HepG2 (cell line): ENCODE measurements around the gene VPS52. TPM values are rescaled to one million over a fixed set of nuclear protein-coding genes. Genes with fewer than 3 reads are reported as not detected.

ENCODE experiments used
- ASH2L ChIP-seq: fragments of 300-600, 200-600 bp; sonication (generic); IDR thresholded peaks from 2 replicates; pipeline ENCODE4 v1.7.0; 2017; ENCODE audit warnings: low read depth, mild to moderate bottlenecking, moderate library complexity, mixed read lengths, low read length; ENCODE audit not compliant: insufficient read length
- BCL6 ChIP-seq: IDR thresholded peaks from 2 replicates; pipeline ENCODE4 v1.6.1; 2016; ENCODE audit warnings: missing genetic modification reagents, missing compliant biosample characterization
- HMGXB3 ChIP-seq: sonication (generic); formaldehyde crosslinking; IDR thresholded peaks from 2 replicates; pipeline ENCODE4 v1.4.0; 2020; ENCODE audit warnings: missing genetic modification reagents, borderline replicate concordance
- KAT8 ChIP-seq: IDR thresholded peaks from 2 replicates; pipeline ENCODE4 v1.6.1; 2016; ENCODE audit warnings: missing genetic modification reagents, missing compliant biosample characterization
- MAF1 ChIP-seq: sonication (generic); formaldehyde crosslinking; IDR thresholded peaks from 2 replicates; pipeline ENCODE4 v1.5.0; 2020; ENCODE audit warnings: missing genetic modification reagents, borderline replicate concordance
- MED8 ChIP-seq: sonication (generic); formaldehyde crosslinking; IDR thresholded peaks from 2 replicates; pipeline ENCODE4 v1.8.1; 2023; ENCODE audit warnings: mild to moderate bottlenecking, missing genetic modification reagents; ENCODE audit not compliant: insufficient replicate concordance
- ONECUT2 ChIP-seq: sonication (generic); formaldehyde crosslinking; IDR thresholded peaks from 2 replicates; pipeline ENCODE4 v1.4.0; 2020; ENCODE audit warnings: missing genetic modification reagents
- POLR2A ChIP-seq, 2 experiments: IDR thresholded peaks; 2 replicates each; pipeline ENCODE4 v1.6.1; 2011; ENCODE audit warnings: low read depth in 2 of 2, low read length in 2 of 2, mild to moderate bottlenecking in 1 of 2, moderate library complexity in 1 of 2; ENCODE audit not compliant: insufficient read depth in 1 of 2
- POLR2AphosphoS2 ChIP-seq: IDR thresholded peaks from 2 replicates; pipeline ENCODE4 v1.6.1; 2011; ENCODE audit warnings: low read depth, low read length, improper control_type of control experiment
- YEATS2 ChIP-seq: sonication (generic); formaldehyde crosslinking; IDR thresholded peaks from 2 replicates; pipeline ENCODE4 v1.4.0; 2020; ENCODE audit warnings: missing genetic modification reagents, borderline replicate concordance
- ZMYM3 ChIP-seq: sonication (generic); formaldehyde crosslinking; IDR thresholded peaks from 2 replicates; pipeline ENCODE4 v1.5.1; 2020; ENCODE audit warnings: mild to moderate bottlenecking, missing genetic modification reagents
- ZNF281 ChIP-seq: sonication (generic); formaldehyde crosslinking; IDR thresholded peaks from 2 replicates; pipeline ENCODE4 v1.4.0; 2020; ENCODE audit warnings: missing genetic modification reagents, borderline replicate concordance
- ZNF329 ChIP-seq: sonication (generic); formaldehyde crosslinking; IDR thresholded peaks from 2 replicates; pipeline ENCODE4 v1.9.0; 2021; ENCODE audit warnings: low read depth, mild to moderate bottlenecking, missing genetic modification reagents
- ZNF333 ChIP-seq: sonication (generic); formaldehyde crosslinking; IDR thresholded peaks from 2 replicates; pipeline ENCODE4 v1.4.0; 2020; ENCODE audit warnings: mild to moderate bottlenecking, missing genetic modification reagents, borderline replicate concordance
- ZNF343 ChIP-seq: sonication (generic); formaldehyde crosslinking; IDR thresholded peaks from 2 replicates; pipeline ENCODE4 v1.4.0; 2020; ENCODE audit warnings: mild to moderate bottlenecking, missing genetic modification reagents
- ZNF562 ChIP-seq: sonication (generic); formaldehyde crosslinking; IDR thresholded peaks from 2 replicates; pipeline ENCODE4 v1.8.0; 2022; ENCODE audit warnings: missing genetic modification reagents, borderline replicate concordance
- ZNF687 ChIP-seq: sonication (generic); formaldehyde crosslinking; IDR thresholded peaks from 2 replicates; pipeline ENCODE4 v1.5.1; 2020; ENCODE audit warnings: mild to moderate bottlenecking, missing genetic modification reagents, moderate library complexity
- ZNF784 ChIP-seq: sonication (generic); formaldehyde crosslinking; IDR thresholded peaks from 2 replicates; pipeline ENCODE4 v1.5.1; 2020; ENCODE audit warnings: missing genetic modification reagents, mild to moderate bottlenecking, borderline replicate concordance
- polyA plus RNA-seq, 8 experiments: library from polyadenylated mRNA; depleted of rRNA in 3 of 8; stranded (reverse) in 7 of 8; unstranded in 1 of 8; fragments of >200 nt; fragmentation: Illumina TruSeq in 4 of 8; extraction: Trizol in 4 of 8; gene quantifications; 2 replicates each; pipeline versions ENCODE4 v1.2.1 to v1.2.3, GENCODE V29; 2011 to 2016; ENCODE audit warnings: low read depth in 4 of 8, missing spikeins in 1 of 8, mixed read lengths in 1 of 8; ENCODE audit not compliant: insufficient read depth in 1 of 8
- total RNA-seq, 5 experiments: library from RNA; depleted of rRNA; stranded (reverse); fragments of >200 nt; fragmentation: Illumina TruSeq; extraction: Trizol; gene quantifications; 2 replicates each; pipeline ENCODE4 v1.2.3, GENCODE V29; 2016; ENCODE audit warnings: low read depth in 1 of 5

The VPS52 gene
- total and polyA plus RNA-seq, 2 of the 13 experiments (the other 11 are each of a cell fraction or from before 2014, with no cell fraction given), result 48.9 to 85.5 TPM

- TF ChIP-seq ZNF687 (CRISPR knock-in tag), result peak; percentile 57
- TF ChIP-seq KAT8 (CRISPR knock-in tag), result no peak
- TF ChIP-seq YEATS2 (CRISPR knock-in tag), result no peak
- peak; percentile 57; the same call in 1 of the 2 replicates for TF ChIP-seq ZNF281 (CRISPR knock-in tag)
- no peak for TF ChIP-seq POLR2A (IDR thresholded peaks at IDR 0.05; ENCODE audit: insufficient read depth in 1 of 2, low read depth in 2 of 2, low read length in 2 of 2)
- no peak for TF ChIP-seq ZMYM3 (CRISPR knock-in tag)
- no peak for TF ChIP-seq ZNF329
- peak; percentile 26 for TF ChIP-seq ASH2L
- TF ChIP-seq ZNF333 (CRISPR knock-in tag), result no peak
- TF ChIP-seq ZNF784 (CRISPR knock-in tag), result no peak
- no peak for TF ChIP-seq HMGXB3 (CRISPR knock-in tag)
- TF ChIP-seq ZNF343, result 0 out of 2 replicates have a peak, but pooled peaks have one; percentile 28
- TF ChIP-seq ONECUT2 (CRISPR knock-in tag), result no peak
- TF ChIP-seq BCL6 (CRISPR knock-in tag), result no peak
- no peak for TF ChIP-seq MED8 (CRISPR knock-in tag)
- TF ChIP-seq MAF1 (CRISPR knock-in tag), result no peak
- TF ChIP-seq ZNF562, result no peak
- no peak for TF ChIP-seq POLR2AphosphoS2
Observed at GRCh38 chr6:33297406-33297955, 25.8 kb upstream of the VPS52 start (continued).
